Suppressor macrophage (primary cell): Measurements from ENCODE around the gene CCL1.

Experiments used
- DNase-seq, 4 experiments: peaks; one replicate each; pipeline ENCODE4 v3.0.0-alpha.2; 2020 to 2022

The CCL1 gene

GRCh38 chr17:34383216-34383615 lies 20.2 kb upstream of the CCL1 start:
- no peak for DNase-seq

DNA sequence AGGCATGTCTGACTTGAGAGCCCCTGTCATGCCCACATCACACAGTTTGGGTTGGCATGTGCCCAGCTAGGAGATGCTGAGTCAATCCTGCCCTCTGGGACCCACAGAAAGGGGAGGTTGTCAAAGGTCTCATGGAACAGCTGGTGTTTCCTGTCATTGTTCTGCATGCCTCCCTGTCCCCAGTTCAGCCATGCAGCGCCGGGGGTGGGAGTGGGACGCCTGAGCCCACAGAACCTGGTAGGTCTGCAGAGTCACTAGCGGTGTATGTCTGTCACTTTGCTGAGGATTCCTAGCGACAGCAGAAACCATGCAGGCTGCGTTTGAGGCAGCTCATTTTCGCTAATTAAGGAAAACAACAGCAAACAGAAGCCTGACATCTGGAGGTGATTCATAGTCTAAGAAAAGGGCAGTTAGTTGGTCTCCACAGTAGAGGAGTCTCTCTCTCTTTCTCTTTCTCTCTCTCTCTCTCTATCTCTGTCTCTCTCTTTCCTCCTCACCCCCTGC lies 19.6 kb upstream of the CCL1 start:
- DNase-seq: peak; percentile 46 to 63 (median 54)

GRCh38 chr17:34379868-34380267 lies 16.8 kb upstream of the CCL1 start:
- DNase-seq: no peak

GRCh38 chr17:34378664-34379101 lies 15.7 kb upstream of the CCL1 start:
- DNase-seq: peak; percentile 64 to 85 (median 78)

DNA sequence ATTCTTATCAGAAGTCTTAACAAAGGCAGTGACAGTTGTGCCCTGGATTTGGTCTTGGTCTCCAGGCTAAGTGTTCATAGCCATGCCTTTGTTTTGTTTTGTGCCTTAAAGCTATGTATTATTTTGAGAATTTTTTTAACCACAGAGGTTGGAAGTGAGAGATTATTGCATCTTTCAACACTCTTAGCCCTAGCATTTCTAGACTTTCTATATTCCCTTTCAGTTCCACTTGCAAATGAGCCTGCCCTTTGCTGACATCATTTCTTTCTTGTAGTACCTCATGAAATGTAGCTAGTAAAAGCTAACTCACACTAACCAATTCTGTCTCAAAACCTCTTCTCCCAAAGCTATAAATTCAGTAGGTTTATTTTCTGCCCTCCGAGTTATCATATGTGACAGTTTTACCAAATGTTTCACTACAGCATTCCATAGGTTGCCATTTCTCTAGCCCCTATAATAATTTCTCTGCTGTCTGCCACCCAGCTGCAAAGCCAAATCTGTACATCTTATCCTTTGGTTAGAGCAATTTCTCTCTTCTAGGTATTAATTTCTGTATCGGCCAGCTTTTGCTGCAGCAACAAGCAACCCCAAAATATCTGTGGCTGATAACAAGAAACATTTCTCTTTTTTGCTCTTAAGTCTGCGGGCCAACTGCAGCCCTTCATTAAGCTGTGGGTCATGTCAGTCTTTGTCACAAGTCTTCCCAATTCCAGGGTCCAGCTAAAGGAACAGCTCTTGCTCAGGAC lies 14.2 kb upstream of the CCL1 start:
- DNase-seq: peak in 1 of 4 experiments; percentile 44

GRCh38 chr17:34375426-34375997 lies 12.5 kb upstream of the CCL1 start:
- no peak for DNase-seq

GRCh38 chr17:34374457-34374856 lies 11.4 kb upstream of the CCL1 start:
- no peak for DNase-seq

GRCh38 chr17:34371405-34372100 lies 8.5 kb upstream of the CCL1 start:
- DNase-seq: peak in 2 of 4 experiments; percentile 38 to 58

DNA sequence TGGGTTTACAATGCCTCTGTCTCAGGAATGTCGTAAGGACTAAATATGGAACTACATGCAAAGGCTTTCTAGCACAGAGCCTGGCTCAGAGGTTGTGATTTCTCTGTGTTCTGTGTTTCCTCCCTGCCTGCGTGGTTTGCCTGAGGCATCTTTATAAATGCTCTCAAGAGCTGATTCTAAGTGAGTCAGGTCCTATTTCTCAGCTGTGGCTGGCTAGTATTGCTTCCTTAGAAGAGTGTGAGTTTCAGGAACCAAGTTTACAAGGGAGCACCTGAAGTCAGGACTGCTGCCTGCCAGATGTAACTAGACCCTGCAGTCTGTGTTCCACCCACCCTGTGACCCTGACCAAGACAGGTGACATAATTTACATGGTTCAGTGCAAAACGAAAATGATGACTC lies 8.0 kb upstream of the CCL1 start:
- peak; percentile 67 to 84 (median 70) for DNase-seq

GRCh38 chr17:34370376-34370996 lies 7.5 kb upstream of the CCL1 start:
- no peak for DNase-seq

DNA sequence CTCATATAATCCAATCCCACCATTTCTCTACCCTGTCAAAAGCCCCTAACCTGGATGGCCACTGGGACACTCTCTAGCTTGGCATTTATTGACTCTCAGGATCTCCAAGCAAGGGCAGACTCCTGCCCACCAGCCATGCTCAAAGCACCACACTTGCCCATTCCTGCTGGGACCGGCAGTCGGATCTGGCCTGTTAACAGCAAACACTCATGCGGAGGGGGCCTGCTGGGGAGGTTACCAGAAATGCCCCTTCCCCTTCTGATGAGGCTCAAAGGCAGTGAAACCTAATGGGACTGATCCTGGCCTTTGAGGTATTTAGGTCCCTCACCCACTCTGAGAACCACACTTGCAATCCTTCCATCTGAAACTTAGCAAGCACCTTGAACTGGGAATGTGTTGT lies 6.5 kb upstream of the CCL1 start:
- DNase-seq: no peak

DNA sequence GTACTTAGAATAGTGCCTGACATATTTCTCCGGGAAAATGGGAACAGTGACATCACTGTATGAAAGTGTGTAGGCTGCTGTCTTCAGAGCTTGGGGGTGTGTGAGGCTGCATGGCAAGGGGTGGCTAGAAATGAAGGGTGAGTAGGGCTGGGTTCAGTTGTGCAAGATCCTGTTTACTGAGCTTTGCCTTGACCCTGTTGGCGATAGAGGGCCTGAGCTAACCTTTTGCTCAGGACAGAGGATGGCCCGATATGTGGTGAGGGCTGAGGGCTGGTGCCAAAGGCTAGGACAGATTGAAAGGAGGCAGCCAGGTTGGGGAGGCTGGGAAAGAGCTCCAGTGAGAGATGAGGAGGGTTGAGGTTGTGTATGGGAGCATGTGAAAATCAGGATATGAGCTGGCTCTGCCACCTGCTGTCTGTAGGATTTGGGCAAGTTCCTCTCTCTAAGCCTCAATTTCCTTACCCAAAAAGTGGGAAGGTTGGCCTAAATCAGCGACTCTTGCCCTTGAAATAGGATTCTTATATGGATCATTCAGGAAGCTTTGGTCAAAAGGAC lies 6.0 kb upstream of the CCL1 start:
- DNase-seq: peak in 3 of 4 experiments; percentile 81 to 84 (median 83)

DNA sequence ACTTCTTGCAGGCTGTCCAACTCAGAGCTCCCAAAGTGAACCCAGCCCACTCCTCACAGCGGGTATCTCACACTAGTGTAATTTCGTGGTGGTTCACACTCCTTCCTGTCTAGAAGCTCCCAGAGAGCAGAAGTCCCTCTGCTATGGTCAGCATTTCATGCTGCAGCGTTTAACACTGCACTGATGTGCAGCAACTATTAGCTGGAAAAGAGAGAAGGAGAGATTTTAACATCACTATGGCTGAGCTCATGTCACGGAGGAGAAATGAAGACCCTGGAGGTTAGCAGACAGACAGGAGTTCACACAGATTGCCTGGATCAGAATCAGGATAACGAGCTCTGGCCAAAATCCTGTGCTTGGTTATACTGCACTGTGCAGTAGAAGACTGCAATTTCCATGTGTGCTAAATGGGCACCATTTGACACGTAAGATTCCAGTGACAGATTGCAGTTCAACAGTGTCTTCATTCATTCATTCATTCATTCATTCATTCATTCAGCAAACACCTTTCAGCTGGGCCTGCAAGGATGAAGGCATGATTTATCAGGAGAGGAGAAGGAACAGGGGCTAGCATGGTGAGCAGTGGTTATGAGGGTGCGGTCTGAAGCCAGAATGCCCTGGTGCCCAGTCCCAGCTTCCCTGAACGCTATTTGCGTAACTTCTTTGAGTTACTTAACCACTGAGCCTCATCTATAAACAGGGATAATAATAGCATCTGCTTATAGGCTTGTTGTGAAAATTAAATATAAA lies 5.3 kb upstream of the CCL1 start:
- DNase-seq: peak; percentile 34 to 91 (median 64)

- DNase-seq: no peak
Observed at GRCh38 chr17:34367486-34368195, 4.6 kb upstream of the CCL1 start.

GRCh38 chr17:34366529-34367107 lies 3.6 kb upstream of the CCL1 start:
- DNase-seq: peak; percentile 44 to 80 (median 70)

DNA sequence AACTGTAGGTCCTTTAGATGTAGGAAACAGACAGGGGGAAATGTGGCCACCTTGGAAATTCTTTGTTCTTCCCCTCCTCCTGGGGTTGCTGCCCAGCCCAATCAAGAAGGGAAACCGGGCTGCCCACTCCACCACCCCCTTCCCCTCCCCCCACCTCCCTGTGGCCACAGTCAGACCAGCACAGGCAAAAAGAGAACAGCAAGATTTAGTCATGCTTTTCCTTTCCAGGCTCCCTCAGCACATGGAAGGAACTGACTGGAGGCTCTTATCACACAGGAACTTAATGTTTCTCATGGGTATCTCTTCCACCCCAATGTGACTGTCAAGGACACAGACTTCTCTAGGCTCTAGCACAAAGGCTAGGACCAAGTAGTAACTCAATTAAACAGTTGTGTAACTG lies 3.0 kb upstream of the CCL1 start:
- peak; percentile 37 to 83 (median 76) for DNase-seq

- DNase-seq: no peak
Observed at GRCh38 chr17:34365340-34365739, 2.3 kb upstream of the CCL1 start.

GRCh38 chr17:34364751-34365150 lies 1.7 kb upstream of the CCL1 start:
- DNase-seq: no peak

- DNase-seq: peak; percentile 90 to 95 (median 93)
Observed at GRCh38 chr17:34361478-34362061, 1.5 kb downstream of the CCL1 start.

- peak; percentile 26 to 42 (median 36) for DNase-seq
Observed at GRCh38 chr17:34360601-34361270, 2.3 kb downstream of the CCL1 start.
